H7 (cell line): ENCODE results near the gene CTDP1. TPM values are rescaled to one million over a fixed set of nuclear protein-coding genes. Genes with fewer than 3 reads are reported as not detected.

Experiments
- DNase-seq: peaks from one replicate; pipeline ENCODE4 v3.0.0; 2012
- H3K27me3 ChIP-seq: 2 replicates; pipeline ENCODE4 v1.6.0; 2011; ENCODE audit warnings: mild to moderate bottlenecking, low read length; ENCODE audit not compliant: control insufficient read depth, insufficient read depth
- H3K36me3 ChIP-seq: replicated peaks from 2 replicates; pipeline ENCODE4 v1.5.1; 2011; ENCODE audit warnings: low read length; ENCODE audit not compliant: control insufficient read depth, insufficient read depth
- H3K4me3 ChIP-seq: 2 replicates; pipeline ENCODE4 v1.5.1; 2011; ENCODE audit warnings: low read depth, mild to moderate bottlenecking, control low read depth, low read length, moderate library complexity; ENCODE audit not compliant: insufficient read depth
- total RNA-seq: library from RNA; depleted of rRNA; stranded (reverse); fragments of >200 nt; shearing (Covaris generic); gene quantifications from 2 replicates; pipeline ENCODE4 v1.2.3, GENCODE V29; 2014

Gene CTDP1
- total RNA-seq, 1 experiment from 2014 or later, result 38.9 TPM

GRCh38 chr18:79662034-79662433 is 17.6 kb upstream of the CTDP1 start:
- Histone ChIP-seq H3K27me3 (no peaks in the 10 kb centered on the region), H3K36me3 (no peaks in the 10 kb centered on the region), H3K4me3 (no peak overlapping the region)
- no peak for DNase-seq

- H3K4me3 ChIP-seq, result no peak overlapping the region
- no peaks in the 10 kb centered on the region for H3K27me3 ChIP-seq
- H3K36me3 ChIP-seq, result no peaks in the 10 kb centered on the region
- DNase-seq, result no peak
Observed at GRCh38 chr18:79662439-79662838, 17.2 kb upstream of the CTDP1 start.

GRCh38 chr18:79664525-79665125 is 15.0 kb upstream of the CTDP1 start:
- H3K4me3 ChIP-seq, result no peak overlapping the region
- H3K27me3 ChIP-seq, result no peaks in the 10 kb centered on the region
- DNase-seq, result no peak
- no peaks in the 10 kb centered on the region for H3K36me3 ChIP-seq

- Histone ChIP-seq H3K36me3 (no peaks in the 10 kb centered on the region), H3K27me3 (no peaks in the 10 kb centered on the region), H3K4me3 (no peak overlapping the region)
- no peak for DNase-seq
Observed at GRCh38 chr18:79668203-79668602, 11.4 kb upstream of the CTDP1 start.

GRCh38 chr18:79672490-79673276 is 6.9 kb upstream of the CTDP1 start:
- no peaks in the 10 kb centered on the region for H3K27me3 ChIP-seq

GRCh38 chr18:79677221-79677620 is 2.4 kb upstream of the CTDP1 start:
- no peak for DNase-seq
- H3K4me3 ChIP-seq, result no peak overlapping the region
- H3K27me3 ChIP-seq, result no peaks in the 10 kb centered on the region

More at GRCh38 chr18:79672490-79673276, 6.9 kb upstream of the CTDP1 start:
- H3K36me3 ChIP-seq, result no peaks in the 10 kb centered on the region; the same call in 1 of the 2 replicates
- H3K4me3 ChIP-seq, result no peak overlapping the region
- no peak for DNase-seq

GRCh38 chr18:79677840-79678239 is 1.8 kb upstream of the CTDP1 start:
- Histone ChIP-seq H3K4me3 (no peak overlapping the region), H3K36me3 (no peaks in the 10 kb centered on the region; the same call in 1 of the 2 replicates), H3K27me3 (no peaks in the 10 kb centered on the region)
- DNase-seq, result no peak

More at GRCh38 chr18:79677221-79677620, 2.4 kb upstream of the CTDP1 start:
- no peaks in the 10 kb centered on the region; the same call in 1 of the 2 replicates for H3K36me3 ChIP-seq

- Histone ChIP-seq H3K36me3 (no peaks in the 10 kb centered on the region; the same call in 1 of the 2 replicates), H3K27me3 (no peaks in the 10 kb centered on the region), H3K4me3 (peak overlapping the region; percentile 81)
- DNase-seq, result peak; percentile 98
Observed at GRCh38 chr18:79678665-79679551, 695 bp upstream of the CTDP1 start.

- peak; percentile 79 for DNase-seq
- Histone ChIP-seq H3K27me3 (no peaks in the 10 kb centered on the region), H3K4me3 (peak overlapping the region; percentile 81), H3K36me3 (no peaks in the 10 kb centered on the region; the same call in 1 of the 2 replicates)
Observed at GRCh38 chr18:79680100-79680879, 687 bp downstream of the CTDP1 start.

GRCh38 chr18:79680891-79681339 is 1.3 kb downstream of the CTDP1 start:
- DNase-seq, result no peak
- Histone ChIP-seq H3K36me3 (no peaks in the 10 kb centered on the region; the same call in 1 of the 2 replicates), H3K27me3 (no peaks in the 10 kb centered on the region), H3K4me3 (no peak overlapping the region; the same call in 1 of the 2 replicates)

GRCh38 chr18:79681484-79682387 is 2.1 kb downstream of the CTDP1 start:
- Histone ChIP-seq H3K36me3 (no peaks in the 10 kb centered on the region), H3K4me3 (no peak overlapping the region), H3K27me3 (no peaks in the 10 kb centered on the region)
- DNase-seq, result no peak

- no peaks in the 10 kb centered on the region for H3K36me3 ChIP-seq
- no peak overlapping the region for H3K4me3 ChIP-seq
- no peaks in the 10 kb centered on the region for H3K27me3 ChIP-seq
- no peak for DNase-seq
Observed at GRCh38 chr18:79682481-79682880, 2.9 kb downstream of the CTDP1 start.
